Measurements from ENCODE around the gene AFF1.
"Not testable (repeated sequence)": the region's sequence is repeated elsewhere in the genome, so short reads cannot be mapped to it uniquely, and the experiment has no call there.

The AFF1 gene

DNA sequence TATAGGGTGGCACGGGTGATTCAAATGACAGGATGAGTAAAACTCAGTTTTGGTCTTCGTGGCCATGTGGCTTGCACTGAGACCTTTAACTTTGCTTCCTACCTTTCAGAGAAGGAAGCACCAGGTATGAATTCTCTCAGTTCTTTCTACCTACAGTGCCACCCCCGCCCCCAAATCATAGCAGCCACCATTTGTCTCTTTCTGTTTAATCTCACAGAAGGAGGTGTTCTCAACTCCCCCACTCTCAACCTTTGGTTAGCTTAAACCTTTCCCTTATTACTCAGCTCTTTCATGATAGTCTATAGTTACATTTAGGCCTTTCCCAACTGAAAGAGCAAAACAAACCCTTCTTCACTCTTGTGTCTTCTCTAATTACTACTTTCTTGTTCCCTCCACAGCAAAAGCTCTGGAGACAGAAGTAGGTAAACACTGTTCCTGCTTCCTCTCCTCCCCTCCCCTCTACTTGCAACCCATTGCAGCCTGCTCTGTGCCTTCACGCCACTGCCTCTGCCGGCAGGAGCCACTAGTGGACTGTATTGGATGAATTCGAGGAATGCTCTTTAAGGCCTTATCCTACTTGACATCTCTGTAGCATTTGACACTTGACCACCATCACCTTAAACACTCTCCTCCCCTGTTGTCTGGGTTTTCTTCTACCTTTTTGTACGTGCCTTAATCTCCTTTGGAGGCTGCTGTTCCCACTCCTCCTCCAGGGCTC lies 123.7 kb downstream of the AFF1 start:
- no peak for DNase-seq

- no peak for DNase-seq
Observed at GRCh38 chr4:87060957-87061356, 126.1 kb downstream of the AFF1 start.

- DNase-seq: no peak
Observed at GRCh38 chr4:87065021-87065420, 130.2 kb downstream of the AFF1 start.

DNA sequence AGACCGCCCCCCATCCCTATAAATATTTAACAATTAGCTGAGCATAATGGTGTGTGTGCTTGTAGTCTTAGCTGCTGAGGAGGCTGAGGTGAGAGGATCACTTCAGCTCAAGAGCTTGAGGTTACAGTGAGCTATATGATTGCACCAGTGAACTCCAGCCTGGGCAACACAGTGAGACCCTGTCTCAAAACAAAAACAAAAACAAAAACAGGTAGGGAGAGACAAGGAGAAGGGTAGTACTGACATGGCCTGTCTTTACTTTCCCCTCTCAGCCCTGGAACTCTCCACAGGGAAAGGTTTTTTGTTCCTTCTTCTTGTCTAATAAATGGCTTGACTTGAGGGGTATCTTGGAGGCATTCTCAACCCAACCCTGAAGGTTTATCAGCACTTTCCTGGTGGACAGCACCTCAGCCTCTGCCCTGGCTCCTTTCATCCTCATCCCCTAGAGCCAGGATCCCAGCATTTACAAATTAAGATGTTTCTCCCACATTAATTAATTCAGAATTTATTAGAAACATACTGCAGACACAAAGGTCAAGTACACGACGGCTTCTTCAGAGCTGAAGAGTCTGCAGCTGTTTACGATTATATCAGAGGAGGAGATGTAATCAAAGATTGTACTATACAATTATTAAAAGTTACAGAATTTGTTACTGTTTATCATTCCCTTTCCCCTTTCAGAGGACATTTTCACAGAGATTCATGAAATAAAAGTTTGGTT lies 131.8 kb downstream of the AFF1 start:
- no peak for DNase-seq

- no peak for DNase-seq
Observed at GRCh38 chr4:87067124-87067885, 132.5 kb downstream of the AFF1 start.

- DNase-seq: no peak
Observed at GRCh38 chr4:87068583-87069021, 133.8 kb downstream of the AFF1 start.

DNA sequence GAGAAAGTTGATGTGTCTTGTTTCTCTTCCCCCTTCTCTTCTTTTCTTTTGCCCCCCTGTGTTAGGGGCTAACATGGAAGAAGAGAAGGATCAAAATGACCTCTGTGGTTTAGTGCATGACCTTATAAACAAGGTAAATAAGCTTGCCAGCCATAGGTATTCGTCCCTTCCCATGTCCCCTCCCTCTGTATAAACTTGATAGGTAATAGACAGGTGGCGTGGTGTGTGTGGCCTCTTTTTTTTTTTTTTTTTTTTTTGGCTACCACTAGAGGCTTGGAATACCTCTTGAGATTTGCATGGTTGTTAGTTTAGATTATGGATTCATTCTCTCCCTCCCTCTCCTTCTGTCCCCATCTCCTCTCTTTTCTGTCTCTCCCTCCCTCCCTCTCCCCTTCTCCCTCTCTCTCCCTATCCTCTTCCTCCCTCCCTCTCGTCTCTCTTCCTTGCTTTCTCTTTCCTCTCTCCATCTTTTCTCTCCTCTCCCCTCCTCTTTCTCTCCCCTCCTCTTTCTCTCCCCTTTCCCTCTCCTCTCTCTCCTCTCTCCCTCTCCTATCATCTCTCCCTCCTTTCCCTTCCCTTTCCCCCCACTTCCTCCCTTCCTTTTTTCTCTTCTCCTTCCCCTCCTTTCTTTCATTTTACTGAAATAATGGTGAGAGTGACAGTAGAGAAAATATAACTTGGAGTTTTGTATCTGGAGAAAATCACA lies 134.4 kb downstream of the AFF1 start:
- DNase-seq: no peak

DNA sequence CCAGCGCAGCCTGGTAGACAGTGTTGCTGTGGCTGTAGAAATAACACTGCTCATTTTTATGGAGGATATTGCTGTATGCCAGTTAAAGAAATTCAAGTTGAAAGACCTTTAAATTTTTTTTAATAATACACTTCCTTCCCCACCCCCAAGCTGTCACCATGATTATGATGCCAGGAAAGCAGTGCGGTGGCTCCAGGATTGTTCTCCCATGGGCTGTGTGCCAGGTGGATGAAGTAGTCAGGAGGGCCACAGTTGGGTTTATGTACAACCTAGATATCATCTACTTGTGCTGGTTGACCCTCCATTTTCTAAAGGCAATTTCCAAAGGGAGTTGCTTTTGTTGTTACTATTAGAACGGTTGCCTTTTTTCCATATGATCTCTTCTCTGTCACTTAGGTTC lies 136.6 kb downstream of the AFF1 start:
- no peak for DNase-seq

GRCh38 chr4:87072545-87072944 lies 137.7 kb downstream of the AFF1 start:
- not testable (repeated sequence) for DNase-seq

- DNase-seq: no peak
Observed at GRCh38 chr4:87073199-87074120, 138.6 kb downstream of the AFF1 start.

DNA sequence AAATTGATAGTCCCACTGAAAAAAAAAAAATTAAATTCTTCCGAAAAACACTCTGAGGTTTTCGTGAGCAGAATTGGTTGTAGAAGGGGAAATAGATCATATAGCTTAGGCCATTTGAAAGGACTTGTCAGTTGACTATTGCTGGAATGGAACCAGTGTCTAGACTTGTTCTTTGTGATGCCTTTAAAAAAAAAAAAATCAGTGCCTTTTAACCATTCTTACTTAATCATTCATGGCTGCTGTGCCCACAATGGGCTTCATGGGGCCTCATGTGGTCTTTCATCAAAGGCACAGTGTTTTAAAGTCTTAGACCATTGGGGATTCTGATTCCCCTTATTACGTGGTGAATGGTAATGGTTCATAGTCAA lies 139.3 kb downstream of the AFF1 start:
- DNase-seq: no peak

GRCh38 chr4:87075876-87076275 lies 141.1 kb downstream of the AFF1 start:
- no peak for DNase-seq

GRCh38 chr4:87076690-87077358 lies 142.0 kb downstream of the AFF1 start:
- DNase-seq: no peak

GRCh38 chr4:87077914-87078585 lies 143.2 kb downstream of the AFF1 start:
- DNase-seq: no peak

DNA sequence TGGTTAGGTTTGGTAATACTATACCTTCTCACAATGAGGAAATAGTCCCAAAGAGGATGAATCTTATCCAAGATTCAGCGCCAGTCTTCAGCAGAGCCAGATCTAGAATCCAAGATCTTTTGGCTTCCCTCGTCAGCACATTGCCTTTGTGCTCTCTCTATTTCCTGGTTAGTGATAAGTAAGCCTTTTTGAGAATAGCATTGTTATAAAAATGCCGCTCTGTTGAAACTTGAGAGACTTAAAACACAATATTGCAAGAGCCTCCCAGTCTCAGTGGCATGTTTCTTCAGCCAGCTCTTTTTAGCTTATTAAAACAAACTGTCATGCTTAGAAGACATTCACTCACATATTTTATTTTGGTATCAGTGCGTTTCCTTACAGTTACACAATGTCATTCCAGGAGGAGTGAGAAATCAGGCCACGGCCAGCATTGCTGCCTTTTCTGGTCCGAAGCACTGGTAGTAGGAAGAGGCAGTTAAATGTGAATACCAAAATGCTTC lies 144.2 kb downstream of the AFF1 start:
- DNase-seq: no peak

DNA sequence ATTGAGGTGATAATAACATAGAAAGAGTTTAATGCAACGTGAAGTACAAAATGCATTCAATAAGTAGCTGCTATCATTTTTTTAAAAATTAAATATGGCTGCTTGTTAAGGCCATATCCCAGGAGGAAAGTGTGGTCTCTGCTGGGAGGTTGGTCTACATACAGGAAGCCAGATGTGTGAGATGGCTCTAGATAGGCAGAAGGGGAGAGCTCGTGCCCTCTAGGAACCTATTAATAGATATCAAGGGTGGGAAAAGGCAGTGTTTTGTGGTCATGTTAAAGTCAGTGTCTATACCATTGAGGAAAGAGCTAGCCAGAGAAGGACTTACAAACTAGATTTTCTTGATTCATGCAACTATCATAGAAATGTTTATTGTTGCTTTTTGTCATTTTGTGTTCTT lies 145.2 kb downstream of the AFF1 start:
- no peak for DNase-seq

DNA sequence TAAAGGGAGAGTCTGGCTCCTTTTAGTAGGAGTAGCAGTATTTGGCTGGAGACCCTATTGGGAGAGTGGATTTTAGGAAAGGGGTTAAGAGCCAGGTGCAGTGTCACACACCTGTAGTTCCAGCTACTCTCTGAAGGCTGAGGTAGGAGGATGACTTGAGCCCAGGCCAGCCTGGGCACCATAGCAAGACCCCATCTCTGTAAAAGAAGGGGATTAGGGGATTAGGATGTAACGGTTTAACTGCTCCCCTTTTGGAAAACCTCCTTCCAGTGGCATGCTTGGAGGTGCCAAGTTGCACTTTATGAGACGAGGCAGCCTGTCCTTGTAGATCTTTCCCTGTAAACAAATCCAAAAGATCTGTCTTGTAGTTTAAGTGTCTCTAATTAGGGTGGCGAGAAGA lies 145.7 kb downstream of the AFF1 start:
- DNase-seq: no peak

DNA sequence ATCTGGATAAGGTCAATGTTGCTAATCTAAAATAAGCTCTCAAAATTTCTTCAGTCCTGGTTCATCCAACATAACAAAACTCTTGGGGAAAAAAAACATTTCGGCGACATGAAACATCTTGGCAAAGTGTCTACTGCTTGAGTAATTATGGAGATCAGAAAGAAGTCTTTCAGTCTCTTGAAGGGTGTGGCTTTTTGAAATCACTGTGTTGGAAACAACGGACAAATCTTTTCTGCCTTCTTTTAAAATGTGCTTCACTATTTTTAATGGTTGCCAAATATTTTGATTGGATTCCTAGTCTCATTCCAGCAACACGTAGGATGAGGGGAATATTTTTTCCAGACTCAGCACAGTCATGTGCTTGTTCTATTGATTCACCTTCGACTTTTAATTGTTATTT lies 147.0 kb downstream of the AFF1 start:
- DNase-seq: no peak

GRCh38 chr4:87085732-87086131 lies 150.9 kb downstream of the AFF1 start:
- DNase-seq: not testable (repeated sequence)

DNA sequence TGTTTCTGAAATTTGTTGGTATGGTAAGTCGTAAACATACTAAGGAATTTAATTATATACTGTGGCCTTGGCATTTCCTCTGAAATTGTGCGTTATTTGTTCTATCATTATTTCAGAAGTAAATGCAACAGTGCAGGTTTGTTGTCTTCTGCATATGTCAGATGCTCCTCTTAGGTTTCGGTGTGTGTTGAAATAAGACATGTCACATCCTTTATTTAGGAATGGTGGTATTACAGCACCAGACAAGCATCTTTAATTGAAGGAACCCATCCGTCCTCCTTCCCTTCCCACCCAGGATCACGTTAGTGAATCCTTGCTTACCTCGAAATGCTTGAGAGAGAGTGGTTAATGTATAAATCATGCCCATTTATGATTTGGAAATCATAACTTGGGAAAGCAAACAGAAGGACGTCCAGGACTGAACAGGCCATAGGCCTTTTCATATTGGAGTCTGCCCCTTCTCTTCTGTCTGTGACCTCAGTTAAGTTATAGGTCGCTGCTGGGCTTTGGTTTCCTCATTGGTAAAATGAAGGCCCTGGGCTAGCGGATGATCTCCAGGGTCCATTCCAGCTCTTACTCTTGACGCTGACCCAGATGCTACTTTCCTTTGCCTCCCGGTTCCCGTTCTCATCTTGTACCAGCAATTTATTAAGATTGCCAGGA lies 151.5 kb downstream of the AFF1 start:
- DNase-seq: no peak
